HL-60 (cell line): ENCODE results near the gene KIRREL2.

Source experiments
- DNase-seq, 2 experiments: peaks; one replicate each; pipeline ENCODE4 v3.0.0-alpha.2; 2010 to 2020; ENCODE audit warnings: low read depth in 1 of 2, low spot score in 1 of 2
- H3K27ac ChIP-seq: fragments of 250-450 bp; sonication (Bioruptor Pico); replicated peaks from 2 replicates; pipeline ENCODE4 v1.5.1; 2020; ENCODE audit warnings: mild to moderate bottlenecking, moderate library complexity
- H3K27me3 ChIP-seq: fragments of 250-450 bp; sonication (Bioruptor Pico); 2 replicates; pipeline ENCODE4 v1.5.1; 2021; ENCODE audit warnings: mild to moderate bottlenecking, moderate library complexity; ENCODE audit not compliant: insufficient read depth, poor library complexity, severe bottlenecking
- H3K4me3 ChIP-seq: replicated peaks from 2 replicates; pipeline ENCODE4 v1.5.1; 2011; ENCODE audit warnings: mild to moderate bottlenecking, control low read depth, low read length; ENCODE audit not compliant: insufficient read depth
- GABPA ChIP-seq: IDR thresholded peaks from 2 replicates; pipeline ENCODE4 v1.6.1; 2012; ENCODE audit warnings: low read depth
- POLR2AphosphoS5 ChIP-seq: IDR thresholded peaks from 2 replicates; pipeline ENCODE4 v1.6.1; 2012; ENCODE audit warnings: low read depth
- SPI1 ChIP-seq: IDR thresholded peaks from 2 replicates; pipeline ENCODE4 v1.6.1; 2012; ENCODE audit warnings: low read depth, mild to moderate bottlenecking, borderline replicate concordance
- TF ChIP-seq, protein P1 (sequence below): IDR thresholded peaks from 2 replicates; pipeline ENCODE4 v1.6.1; 2012; ENCODE audit warnings: low read depth; ENCODE audit not compliant: insufficient replicate concordance
- TF ChIP-seq, protein P2 (sequence below): IDR thresholded peaks from one replicate; pipeline ENCODE4 v1.5.1; 2011; ENCODE audit warnings: low read length, control low read depth, inconsistent platforms; ENCODE audit not compliant: insufficient read depth

KIRREL2 gene

DNA sequence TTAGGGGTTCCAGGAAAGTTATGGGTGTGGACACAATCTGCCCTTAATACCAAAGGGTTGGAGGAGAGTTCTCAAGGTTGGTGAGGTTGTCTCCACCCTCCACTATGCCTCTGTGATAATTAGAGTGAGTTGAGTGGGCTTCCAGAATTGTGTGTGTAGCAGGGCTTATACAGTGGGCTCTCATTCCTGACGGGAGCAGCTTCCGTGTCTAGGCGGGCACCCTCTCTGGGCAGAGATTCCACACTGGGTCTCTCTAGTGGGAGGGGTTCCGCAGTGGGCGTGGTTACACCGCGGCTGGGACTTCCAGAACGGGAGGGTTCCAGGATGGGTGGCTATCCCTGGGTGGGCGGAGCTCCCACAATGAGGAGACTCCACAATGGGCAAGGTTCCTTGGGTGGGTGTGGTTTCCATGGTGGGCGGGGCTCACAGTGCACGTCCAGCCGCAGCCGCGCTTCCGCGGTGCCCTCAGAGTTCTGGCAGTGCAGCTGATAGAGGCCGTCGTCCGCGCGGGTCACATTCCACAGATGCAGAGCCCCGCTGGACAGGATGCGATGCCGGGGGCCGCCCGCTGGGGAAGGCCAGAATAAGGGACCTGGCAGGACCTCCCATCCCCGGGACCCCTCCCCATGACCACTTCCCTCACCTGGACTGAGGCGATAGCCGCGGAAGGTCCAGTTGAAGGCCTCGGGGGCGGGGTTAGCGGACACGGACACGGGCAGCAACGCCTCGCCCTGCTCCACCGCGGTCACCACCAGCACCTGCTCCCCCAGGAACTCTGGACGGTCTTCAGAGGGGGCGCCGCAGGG, 12.8 kb upstream of the KIRREL2 start:
- H3K27me3 ChIP-seq: peaks cover 38% of the 10 kb centered on the region

DNA sequence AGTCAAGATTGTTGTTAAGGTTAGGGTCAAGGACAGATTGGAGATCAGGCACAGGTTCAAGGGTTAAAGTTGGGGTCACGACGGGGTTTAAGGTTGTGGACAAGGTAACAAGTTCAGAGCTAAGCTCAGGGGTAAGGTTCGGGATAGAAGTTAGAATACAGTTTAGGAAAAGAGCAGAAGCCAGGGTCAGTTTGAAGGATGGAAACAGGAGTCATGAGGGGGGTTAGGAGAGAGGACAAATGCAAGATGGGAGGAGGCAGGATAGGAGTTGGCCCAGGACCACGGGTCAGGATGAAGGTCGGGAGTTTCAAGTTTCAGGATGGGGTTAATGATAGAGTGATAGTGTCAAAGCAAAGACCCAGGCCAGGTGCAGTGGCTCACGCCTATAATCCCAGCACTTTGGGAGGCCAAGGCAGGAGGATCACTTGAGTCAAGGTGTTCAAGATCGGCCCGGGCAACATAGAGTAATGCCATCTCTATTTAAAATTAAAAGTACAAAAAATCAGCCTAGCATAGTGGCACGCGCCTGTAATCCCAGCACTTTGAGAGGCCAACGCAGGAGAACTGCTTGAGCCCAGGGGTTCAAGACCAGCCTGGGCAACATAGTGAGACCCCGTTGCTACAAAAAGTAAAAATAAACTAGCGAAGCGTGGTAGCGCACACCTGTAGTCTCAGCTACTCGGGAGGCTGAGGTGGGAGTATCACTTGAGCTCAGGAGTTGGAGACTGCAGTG, 12.1 kb upstream of the KIRREL2 start:
- TF ChIP-seq, protein P1, sequence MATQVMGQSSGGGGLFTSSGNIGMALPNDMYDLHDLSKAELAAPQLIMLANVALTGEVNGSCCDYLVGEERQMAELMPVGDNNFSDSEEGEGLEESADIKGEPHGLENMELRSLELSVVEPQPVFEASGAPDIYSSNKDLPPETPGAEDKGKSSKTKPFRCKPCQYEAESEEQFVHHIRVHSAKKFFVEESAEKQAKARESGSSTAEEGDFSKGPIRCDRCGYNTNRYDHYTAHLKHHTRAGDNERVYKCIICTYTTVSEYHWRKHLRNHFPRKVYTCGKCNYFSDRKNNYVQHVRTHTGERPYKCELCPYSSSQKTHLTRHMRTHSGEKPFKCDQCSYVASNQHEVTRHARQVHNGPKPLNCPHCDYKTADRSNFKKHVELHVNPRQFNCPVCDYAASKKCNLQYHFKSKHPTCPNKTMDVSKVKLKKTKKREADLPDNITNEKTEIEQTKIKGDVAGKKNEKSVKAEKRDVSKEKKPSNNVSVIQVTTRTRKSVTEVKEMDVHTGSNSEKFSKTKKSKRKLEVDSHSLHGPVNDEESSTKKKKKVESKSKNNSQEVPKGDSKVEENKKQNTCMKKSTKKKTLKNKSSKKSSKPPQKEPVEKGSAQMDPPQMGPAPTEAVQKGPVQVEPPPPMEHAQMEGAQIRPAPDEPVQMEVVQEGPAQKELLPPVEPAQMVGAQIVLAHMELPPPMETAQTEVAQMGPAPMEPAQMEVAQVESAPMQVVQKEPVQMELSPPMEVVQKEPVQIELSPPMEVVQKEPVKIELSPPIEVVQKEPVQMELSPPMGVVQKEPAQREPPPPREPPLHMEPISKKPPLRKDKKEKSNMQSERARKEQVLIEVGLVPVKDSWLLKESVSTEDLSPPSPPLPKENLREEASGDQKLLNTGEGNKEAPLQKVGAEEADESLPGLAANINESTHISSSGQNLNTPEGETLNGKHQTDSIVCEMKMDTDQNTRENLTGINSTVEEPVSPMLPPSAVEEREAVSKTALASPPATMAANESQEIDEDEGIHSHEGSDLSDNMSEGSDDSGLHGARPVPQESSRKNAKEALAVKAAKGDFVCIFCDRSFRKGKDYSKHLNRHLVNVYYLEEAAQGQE: no peak
- TF ChIP-seq SPI1 (no peak), GABPA (no peak), POLR2AphosphoS5 (no peak)
- TF ChIP-seq, protein P2, sequence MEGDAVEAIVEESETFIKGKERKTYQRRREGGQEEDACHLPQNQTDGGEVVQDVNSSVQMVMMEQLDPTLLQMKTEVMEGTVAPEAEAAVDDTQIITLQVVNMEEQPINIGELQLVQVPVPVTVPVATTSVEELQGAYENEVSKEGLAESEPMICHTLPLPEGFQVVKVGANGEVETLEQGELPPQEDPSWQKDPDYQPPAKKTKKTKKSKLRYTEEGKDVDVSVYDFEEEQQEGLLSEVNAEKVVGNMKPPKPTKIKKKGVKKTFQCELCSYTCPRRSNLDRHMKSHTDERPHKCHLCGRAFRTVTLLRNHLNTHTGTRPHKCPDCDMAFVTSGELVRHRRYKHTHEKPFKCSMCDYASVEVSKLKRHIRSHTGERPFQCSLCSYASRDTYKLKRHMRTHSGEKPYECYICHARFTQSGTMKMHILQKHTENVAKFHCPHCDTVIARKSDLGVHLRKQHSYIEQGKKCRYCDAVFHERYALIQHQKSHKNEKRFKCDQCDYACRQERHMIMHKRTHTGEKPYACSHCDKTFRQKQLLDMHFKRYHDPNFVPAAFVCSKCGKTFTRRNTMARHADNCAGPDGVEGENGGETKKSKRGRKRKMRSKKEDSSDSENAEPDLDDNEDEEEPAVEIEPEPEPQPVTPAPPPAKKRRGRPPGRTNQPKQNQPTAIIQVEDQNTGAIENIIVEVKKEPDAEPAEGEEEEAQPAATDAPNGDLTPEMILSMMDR: no peak
- H3K4me3 ChIP-seq: no peak overlapping the region
- DNase-seq: no peak
- no peak overlapping the region for H3K27ac ChIP-seq
- peaks cover 41% of the 10 kb centered on the region for H3K27me3 ChIP-seq

More for the DNA sequence above, 12.8 kb upstream of the KIRREL2 start:
- TF ChIP-seq SPI1: no peak
- TF ChIP-seq POLR2AphosphoS5: no peak
- TF ChIP-seq, protein P2: no peak
- TF ChIP-seq GABPA: no peak
- TF ChIP-seq, protein P1: no peak
- DNase-seq: no peak
- Histone ChIP-seq H3K27ac (no peak overlapping the region), H3K4me3 (no peak overlapping the region)

DNA sequence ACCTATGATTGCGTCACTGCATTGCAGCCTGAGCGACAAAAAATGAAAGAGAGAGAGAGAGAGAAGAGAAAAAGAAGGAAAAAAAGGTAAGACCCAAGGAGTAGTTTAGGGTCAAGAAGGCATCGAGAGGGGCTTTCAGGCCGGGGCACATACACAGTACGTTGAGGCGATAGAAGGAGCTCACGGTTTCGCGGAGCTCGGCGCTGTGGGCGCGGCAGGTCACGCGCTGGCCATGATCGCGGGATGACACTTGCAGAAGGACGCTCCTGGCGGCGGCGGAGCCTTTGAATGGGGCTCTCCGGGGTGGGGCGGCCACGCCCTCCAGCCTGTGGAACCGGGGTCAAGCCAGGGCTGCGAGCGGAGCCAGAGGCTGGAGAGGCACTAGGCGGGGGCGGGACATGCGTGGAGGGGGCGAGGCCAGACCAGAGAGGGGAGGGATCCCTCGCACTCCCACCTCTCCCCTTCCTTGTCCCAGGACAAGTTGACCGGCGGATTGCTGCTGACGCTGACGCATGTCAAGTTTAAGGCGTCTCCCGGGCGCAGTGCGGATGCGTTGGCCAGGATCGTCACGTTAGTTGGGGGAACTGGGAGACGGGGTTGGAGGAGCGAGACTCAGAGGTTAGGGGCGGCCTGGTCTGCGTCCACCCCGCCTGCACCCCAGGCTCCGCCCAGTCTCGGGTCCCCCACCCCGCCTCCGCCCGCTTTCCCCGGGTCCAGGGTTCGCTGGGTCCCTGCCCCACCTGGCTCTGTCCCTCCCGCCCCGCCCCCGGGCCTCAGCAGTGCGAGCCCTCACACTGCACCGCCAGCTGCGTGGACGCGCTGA, 11.3 kb upstream of the KIRREL2 start:
- no peak for TF ChIP-seq GABPA
- TF ChIP-seq SPI1: no peak
- no peak for TF ChIP-seq POLR2AphosphoS5
- TF ChIP-seq, protein P2: no peak
- TF ChIP-seq, protein P1: no peak
- no peak for DNase-seq
- H3K4me3 ChIP-seq: no peak overlapping the region
- no peak overlapping the region for H3K27ac ChIP-seq
- peaks cover 43% of the 10 kb centered on the region for H3K27me3 ChIP-seq
